Testis (tissue), 3 donors: ENCODE results near the gene TNFRSF9. TPM values are rescaled to one million over a fixed set of nuclear protein-coding genes. Genes with fewer than 3 reads are reported as not detected.
"Not testable (repeated sequence)": the region's sequence is repeated elsewhere in the genome, so short reads cannot be mapped to it uniquely, and the experiment has no call there.

ENCODE experiments used
- DNase-seq: peaks from one replicate; pipeline ENCODE4 v3.0.0-alpha.2; 2019
- H3K27ac ChIP-seq, 2 donors: fragments of 200-600 bp; sonication (generic); one replicate each; pipeline ENCODE4 v1.5.1; 2019
- H3K27me3 ChIP-seq: fragments of 200-600 bp; sonication (generic); one replicate; pipeline ENCODE4 v1.5.1; 2019
- H3K36me3 ChIP-seq: fragments of 200-600 bp; sonication (generic); one replicate; pipeline ENCODE4 v1.5.1; 2017; ENCODE audit warnings: low read depth; ENCODE audit errors: missing control alignments
- H3K4me1 ChIP-seq: fragments of 200-600 bp; sonication (generic); one replicate; pipeline ENCODE4 v1.5.1; 2019
- H3K4me3 ChIP-seq, 2 donors: fragments of 200-600 bp; sonication (generic); one replicate each; pipeline ENCODE4 v1.5.1; 2017 to 2019
- H3K9me3 ChIP-seq: fragments of 200-600 bp; sonication (generic); one replicate; pipeline ENCODE4 v1.5.1; 2017
- CTCF ChIP-seq, 3 experiments: fragments of 450-650 bp in 2 of 3; fragments of 200-600 bp in 1 of 3; sonication (generic) in 1 of 3; IDR thresholded peaks; one replicate each; pipeline ENCODE4 v1.5.1; 2016 to 2019; ENCODE audit warnings: antibody characterized with exemption in 3 of 3, mild to moderate bottlenecking in 2 of 3, moderate library complexity in 1 of 3
- POLR2A ChIP-seq: fragments of 450-650 bp; IDR thresholded peaks from one replicate; pipeline ENCODE4 v1.6.1; 2017; ENCODE audit warnings: antibody characterized with exemption, mild to moderate bottlenecking, moderate library complexity
- WGBS, 2 donors: methylation state at CpG; one replicate each; pipeline ENCODE4 v1.1.5; 2018; 5-methylcytosine and 5-hydroxymethylcytosine counted together
- intact Hi-C: fragments of 100-400 bp; cut with DNase I; formaldehyde crosslinking; loops from one replicate; pipeline ENCODE4 v1.15.1; 2023; ENCODE audit warnings: low total_unique reads
- polyA plus RNA-seq: library from polyadenylated mRNA; stranded (reverse); fragments of 350-450 nt; fragmentation: Illumina TruSeq; extraction: RNeasy Lipid Tissue Mini Kit (QIAGEN cat#74804); gene quantifications from one replicate; pipeline ENCODE4 v1.2.3, GENCODE V29; 2014; ENCODE audit warnings: low read depth, low replicate concordance; ENCODE audit not compliant: insufficient read depth
- total RNA-seq, 2 donors: library from RNA; depleted of rRNA; stranded (reverse); fragments of >200 nt; gene quantifications; one replicate each; pipeline ENCODE4 v1.2.3, GENCODE V29; 2016

Gene TNFRSF9
- total and polyA plus RNA-seq, 3 donors from 2014 or later: 0.06 to 0.24 (median 0.08) TPM

GRCh38 chr1:7922301-7922700 lies 18.3 kb downstream of the TNFRSF9 start:
- DNase-seq: no peak
- no peaks in the 10 kb centered on the region for H3K9me3 ChIP-seq
- H3K36me3 ChIP-seq: no peaks in the 10 kb centered on the region
- H3K27ac ChIP-seq: no peak overlapping the region
- no peaks in the 10 kb centered on the region for H3K4me1 ChIP-seq
- intact Hi-C loops: no loop called here
- no peak overlapping the region for H3K4me3 ChIP-seq
- H3K27me3 ChIP-seq: no peaks in the 10 kb centered on the region
- TF ChIP-seq CTCF (IDR thresholded peaks at IDR 0.05) (no peak), POLR2A (no peak)
- 91 to 97% methylated on average over 6 of the region's 6 CpGs for WGBS, 2 donors

DNA sequence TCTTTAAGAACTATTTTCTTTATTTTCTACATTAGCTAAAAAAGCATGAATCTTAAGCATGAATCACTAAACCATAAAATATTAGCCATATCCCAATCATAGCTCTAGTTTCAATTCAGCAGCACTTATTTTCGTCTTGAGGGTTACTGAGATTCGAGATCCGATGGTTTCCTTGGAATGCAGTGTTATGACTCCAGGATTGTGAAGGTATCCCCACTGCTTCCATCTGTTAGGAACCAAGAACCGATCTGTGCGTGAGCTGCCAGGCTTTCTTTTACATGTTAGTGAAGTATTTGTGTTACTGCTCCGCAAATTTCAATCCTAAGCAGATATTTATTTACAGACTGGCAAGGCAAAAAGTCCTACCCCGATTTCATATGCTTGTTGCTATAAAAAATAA lies 18.8 kb downstream of the TNFRSF9 start:
- Histone ChIP-seq H3K27me3 (no peaks in the 10 kb centered on the region), H3K36me3 (no peaks in the 10 kb centered on the region), H3K4me1 (no peaks in the 10 kb centered on the region), H3K9me3 (no peaks in the 10 kb centered on the region), H3K27ac (no peak overlapping the region), H3K4me3 (no peak overlapping the region)
- DNase-seq: no peak
- WGBS, 2 donors: 92 to 94% methylated on average over 7 of the region's 7 CpGs
- intact Hi-C loops: no loop called here
- TF ChIP-seq POLR2A (no peak), CTCF (IDR thresholded peaks at IDR 0.05) (no peak)

- no peak for DNase-seq
- WGBS, 2 donors: 56 to 66% methylated on average over 5 of the region's 5 CpGs
- intact Hi-C loops: no loop called here
- Histone ChIP-seq H3K9me3 (no peaks in the 10 kb centered on the region), H3K4me1 (no peaks in the 10 kb centered on the region), H3K27me3 (no peaks in the 10 kb centered on the region), H3K36me3 (no peaks in the 10 kb centered on the region), H3K4me3 (no peak overlapping the region), H3K27ac (no peak overlapping the region)
- TF ChIP-seq CTCF (IDR thresholded peaks at IDR 0.05) (no peak), POLR2A (no peak)
Observed at GRCh38 chr1:7919880-7920279, 20.8 kb downstream of the TNFRSF9 start.

DNA sequence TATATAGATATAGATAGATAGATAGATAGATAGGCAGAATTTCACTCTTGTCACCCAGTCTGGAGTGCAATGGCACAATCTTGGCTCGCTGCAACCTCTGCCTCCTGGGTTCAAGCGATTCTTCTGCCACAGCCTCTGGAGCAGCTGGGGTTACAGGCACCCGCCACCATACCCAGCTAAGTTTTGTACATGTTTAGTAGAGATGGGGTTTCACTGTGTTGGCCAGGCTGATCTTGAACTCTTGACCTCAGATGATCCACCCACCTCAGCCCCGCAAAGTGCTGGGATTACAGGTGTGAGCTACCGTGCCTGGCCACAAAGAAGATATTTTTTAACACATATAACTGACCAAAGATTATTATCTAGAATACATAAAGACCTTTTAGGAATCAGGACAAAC lies 22.7 kb downstream of the TNFRSF9 start:
- WGBS, 2 donors: 83 to 90% methylated on average over 5 of the region's 5 CpGs
- DNase-seq, H3K4me3 ChIP-seq, intact Hi-C loops, H3K27me3 ChIP-seq, H3K9me3 ChIP-seq, H3K27ac ChIP-seq, H3K36me3 ChIP-seq, H3K4me1 ChIP-seq: not testable (repeated sequence)

GRCh38 chr1:7916501-7916830 lies 24.2 kb downstream of the TNFRSF9 start:
- TF ChIP-seq POLR2A (no peak), CTCF (IDR thresholded peaks at IDR 0.05) (no peak)
- WGBS, 2 donors: 80 to 84% methylated on average over 2 of the region's 2 CpGs
- intact Hi-C loops: no loop called here

More at GRCh38 chr1:7916501-7916830, 24.2 kb downstream of the TNFRSF9 start:
- no peak overlapping the region for H3K4me3 ChIP-seq
- H3K9me3 ChIP-seq: no peaks in the 10 kb centered on the region
- no peaks in the 10 kb centered on the region for H3K36me3 ChIP-seq
- H3K4me1 ChIP-seq: no peaks in the 10 kb centered on the region
- no peak overlapping the region for H3K27ac ChIP-seq
- no peak for DNase-seq
- no peaks in the 10 kb centered on the region for H3K27me3 ChIP-seq
